Measurements from ENCODE around the gene TRIM66. TPM values are rescaled to one million over a fixed set of nuclear protein-coding genes. Genes with fewer than 3 reads are reported as not detected.

Gene TRIM66
- total and polyA plus RNA-seq, 2 of the 8 experiments (the other 6 are each of a cell fraction or from before 2014, with no cell fraction given) = 3.1 to 3.5 TPM

DNA sequence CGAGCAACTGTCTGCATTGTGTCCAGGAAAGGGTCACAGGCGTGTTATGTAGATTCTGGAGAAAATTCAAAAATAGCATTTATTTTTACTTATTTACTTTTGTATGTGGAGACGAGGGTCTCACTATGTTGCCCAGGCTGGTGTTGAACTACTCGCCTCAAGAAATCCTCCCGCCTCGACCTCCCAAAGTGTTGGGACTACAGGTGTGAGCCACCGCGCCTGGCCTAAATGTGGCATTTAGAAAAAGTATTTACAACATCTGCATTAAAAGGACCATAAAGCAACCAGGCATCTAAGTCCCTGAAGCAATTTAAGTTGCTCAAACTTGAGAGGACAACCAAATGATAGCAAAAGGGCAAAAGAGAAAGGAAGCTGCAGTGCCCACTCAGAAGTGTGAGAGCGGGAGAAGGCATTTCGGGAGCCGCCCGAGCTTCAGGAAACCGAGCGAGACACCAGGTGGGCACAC is 595 bp downstream of the TRIM66 start:
- Histone ChIP-seq H2AFZ (ENCODE audit: low read length) (no peak overlapping the region), H3K4me1 (replicated peaks in 1 of 4; ENCODE audit: control insufficient read depth in 3 of 4, insufficient read depth in 4 of 4, low read length in 3 of 4) (peaks cover 0 to 8% (median 4%) of the 10 kb centered on the region in 4 experiments; a peak in 4 of 7 replicates), H3K56ac (replicated peaks; ENCODE audit: insufficient read length, low read depth, low read length) (peak overlapping the region; percentile 95), H3K4ac (replicated peaks; ENCODE audit: insufficient read length, low read depth, low read length) (peak overlapping the region; percentile 98), H3K9ac (replicated peaks in 1 of 4; ENCODE audit: extremely low read depth in 1 of 4, low read depth in 3 of 4, low read length in 3 of 4) (peak overlapping the region; percentile 93 to 99 (median 98)), H2BK12ac (ENCODE audit: low read depth, low read length) (peak overlapping the region; percentile 90; the same call in 1 of the 2 replicates), H4K20me1 (replicated peaks in 1 of 2; ENCODE audit: control insufficient read depth in 1 of 2, insufficient read depth in 2 of 2, low read length in 2 of 2) (peaks cover 0 to 14% of the 10 kb centered on the region in 2 experiments), H2BK5ac (ENCODE audit: low read depth, low read length) (peak overlapping the region; percentile 98), H3K23me2 (ENCODE audit: low read depth, low read length) (peaks cover 10% of the 10 kb centered on the region), H2BK15ac (ENCODE audit: low read length) (no peak overlapping the region), H4K8ac (ENCODE audit: extremely low read depth, insufficient read depth, low read length) (peak overlapping the region; percentile 99; the same call in 1 of the 2 replicates), H3K79me2 (ENCODE audit: control insufficient read depth in 1 of 2, insufficient read depth in 2 of 2, low read length in 2 of 2) (peaks cover 8 to 32% of the 10 kb centered on the region in 2 experiments), H3K4me2 (ENCODE audit: insufficient read depth in 1 of 2, low read depth in 2 of 2, low read length in 2 of 2) (peak overlapping the region; percentile 65 to 99), H4K5ac (ENCODE audit: insufficient read length, low read depth, low read length) (peak overlapping the region; percentile 99), H2AK5ac (ENCODE audit: low read depth, low read length) (0 out of 2 replicates have a peak overlapping the region, but pooled peaks have one; percentile 88), H2BK120ac (replicated peaks; ENCODE audit: low read depth, low read length) (no peak overlapping the region), H2BK20ac (ENCODE audit: low read length) (no peak overlapping the region), H3K27ac (ENCODE audit: low read depth, low read length) (peak overlapping the region; percentile 96), H3K23ac (ENCODE audit: insufficient read length) (no peak overlapping the region), H3K14ac (ENCODE audit: insufficient read length) (no peak overlapping the region), H3K27me3 (replicated peaks in 1 of 4; ENCODE audit: control insufficient read depth in 3 of 4, extremely low read depth in 1 of 4, insufficient read depth in 3 of 4, low read length in 3 of 4) (no peaks in the 10 kb centered on the region), H4K91ac (replicated peaks; ENCODE audit: insufficient read length, low read length) (no peak overlapping the region), H3K9me3 (ENCODE audit: insufficient read depth in 2 of 2, low read depth in 1 of 2, low read length in 1 of 2) (no peaks in the 10 kb centered on the region), H3K18ac (ENCODE audit: extremely low read depth, low read length) (peak overlapping the region; percentile 100), H3K4me3 (ENCODE audit: extremely low read depth in 1 of 4, insufficient read depth in 2 of 4, low read depth in 3 of 4, low read length in 4 of 4) (peak overlapping the region; percentile 87 to 98 (median 97)), H3K36me3 (ENCODE audit: control insufficient read depth in 2 of 4, insufficient read depth in 4 of 4, low read length in 3 of 4) (peaks cover 17 to 36% (median 31%) of the 10 kb centered on the region in 4 experiments), H3K79me1 (ENCODE audit: low read depth, low read length) (0 out of 2 replicates have a peak, but pooled peaks cover 4% of the 10 kb centered on the region)
- no peak for FAIRE-seq
- ChIA-PET CTCF (ENCODE audit: partially characterized antibody) (interaction anchor here (0.8 to 2.0 kb wide), 7 partner anchors 10 to 129 kb away, joined by 3 to 5 read pairs (median 3); a partner anchor contains a TSS), POLR2A (ENCODE audit: partially characterized antibody) (interaction anchor here (0.7 to 8.5 kb wide), 40 partner anchors 9 to 704 kb away, joined by 3 to 143 read pairs (median 5); partner anchors contain the start of gene STK33)
- WGBS, 2 experiments (ENCODE audit: extremely low coverage in 1 of 2, insufficient coverage in 1 of 2, insufficient read length in 1 of 2, insufficient replicate concordance in 2 of 2, low coverage in 1 of 2, low lambda C conversion rate in 2 of 2, missing lambda C conversion rate in 1 of 2) = 37% methylated on average over 14 of the region's 14 CpGs; no CpG with 5 or more reads in 1 of the 2 experiments
- TF ChIP-seq CTBP2 (IDR thresholded peaks at IDR 0.05; ENCODE audit: borderline replicate concordance, insufficient read depth, insufficient read length, low read length) (no peak), PHF8 (conservative IDR thresholded peaks at IDR 0.05; ENCODE audit: low read depth, low read length) (no peak), KDM1A (IDR thresholded peaks at IDR 0.05; ENCODE audit: borderline replicate concordance, low read length) (peak; percentile 81; the same call in 1 of the 2 replicates), SP2 (IDR thresholded peaks at IDR 0.05; ENCODE audit: low read length) (no peak), KDM4A (IDR thresholded peaks at IDR 0.05; ENCODE audit: low read depth, low read length, severe bottlenecking) (peak; percentile 1)
- DNase-seq (ENCODE audit: low read depth in 1 of 2, low spot score in 2 of 2) = no peak
